HepG2 (cell line): ENCODE measurements around the gene HRG. TPM values are rescaled to one million over a fixed set of nuclear protein-coding genes. Genes with fewer than 3 reads are reported as not detected.
"Not testable (repeated sequence)": the region's sequence is repeated elsewhere in the genome, so short reads cannot be mapped to it uniquely, and the experiment has no call there.

Experiments used
- ATAC-seq: fragments of 200-7000 bp; cut with Tn5 transposase; 3 replicates; pipeline ENCODE4 v1.9.1; 2020; ENCODE audit warnings: mild to moderate bottlenecking, moderate library complexity
- BruUV-seq: library from RNA; stranded (reverse); fragments of 400-500 nt; replicated peaks from 2 replicates; lab custom pipeline; 2021; lab: Mats Ljungman, UMichigan
- CTCF ChIA-PET: fragments of 300-600 bp; formaldehyde crosslinking; extraction: SDS; loops from one replicate; lab custom pipeline; 2021; ENCODE audit warnings: low total read pairs, inconsistent platforms, low intra/inter-chr PET ratio; lab: Yijun Ruan, JAX
- POLR2A ChIA-PET: fragments of 350-600 bp; sonication (Branson Sonifier 250); formaldehyde crosslinking; loops from one replicate; lab custom pipeline; 2020; ENCODE audit warnings: antibody characterized with exemption, inconsistent platforms; lab: Yijun Ruan, JAX
- DNase-seq: peaks from one replicate; pipeline ENCODE4 v3.0.0-alpha.2; 2015; ENCODE audit warnings: low spot score
- FAIRE-seq: peaks from 3 replicates; lab custom pipeline; 2011; peaks lifted over from hg19 to GRCh38; lab: Jason Lieb, UNC
- H2AFZ ChIP-seq: one replicate; pipeline ENCODE4 v1.6.1; 2011; ENCODE audit warnings: low read length, inconsistent platforms
- H3K27ac ChIP-seq: fragments of 300-600 bp; 3 replicates; pipeline ENCODE4 v1.8.0; 2011; ENCODE audit warnings: mixed run types, mild to moderate bottlenecking, mixed read lengths, low read length, inconsistent platforms; ENCODE audit not compliant: insufficient read depth; ENCODE audit errors: extremely low read length
- H3K27me3 ChIP-seq, 2 experiments: fragments of 200-600 bp in 1 of 2; 2 replicates in 1 of 2; 3 replicates in 1 of 2; pipeline versions ENCODE4 v1.6.0 to v1.8.0; 2011; ENCODE audit warnings: low read length in 2 of 2, mild to moderate bottlenecking in 2 of 2, moderate library complexity in 2 of 2, inconsistent platforms in 1 of 2; ENCODE audit not compliant: insufficient read depth in 2 of 2, control insufficient read depth in 1 of 2
- H3K36me3 ChIP-seq, 2 experiments: fragments of 200-600 bp in 1 of 2; replicated peaks in 1 of 2; 2 replicates in 1 of 2; 3 replicates in 1 of 2; pipeline versions ENCODE4 v1.5.1 to v1.8.0; 2011; ENCODE audit warnings: low read length in 2 of 2, inconsistent platforms in 1 of 2; ENCODE audit not compliant: insufficient read depth in 2 of 2, control insufficient read depth in 1 of 2
- H3K4me1 ChIP-seq: 2 replicates; pipeline ENCODE4 v1.5.1; 2012; ENCODE audit warnings: low read length, inconsistent platforms; ENCODE audit not compliant: insufficient read depth
- H3K4me2 ChIP-seq: 2 replicates; pipeline ENCODE4 v1.6.0; 2011; ENCODE audit warnings: low read depth, low read length, inconsistent platforms
- H3K4me3 ChIP-seq, 3 experiments: fragments of 200-600 bp in 1 of 3; sonication (generic), shearing (Covaris generic) in 1 of 3; replicated peaks in 1 of 3; 2 replicates each; pipeline ENCODE4 v1.5.1; 2011 to 2016; ENCODE audit warnings: low read length in 3 of 3, inconsistent platforms in 2 of 3, low read depth in 2 of 3, mild to moderate bottlenecking in 2 of 3, control low read depth in 1 of 3, mixed read lengths in 1 of 3; ENCODE audit not compliant: insufficient read depth in 1 of 3
- H3K79me2 ChIP-seq: one replicate; pipeline ENCODE4 v1.6.1; 2011; ENCODE audit warnings: low read length, inconsistent platforms; ENCODE audit not compliant: insufficient read depth
- H3K9ac ChIP-seq: 2 replicates; pipeline ENCODE4 v1.6.0; 2011; ENCODE audit warnings: mild to moderate bottlenecking, low read depth, low read length, inconsistent platforms; ENCODE audit not compliant: insufficient read depth
- H3K9me3 ChIP-seq: 2 replicates; pipeline ENCODE4 v1.5.1; 2012; ENCODE audit warnings: mild to moderate bottlenecking, low read length
- H4K20me1 ChIP-seq: 2 replicates; pipeline ENCODE4 v1.6.0; 2011; ENCODE audit warnings: inconsistent platforms, mild to moderate bottlenecking, low read length, moderate library complexity; ENCODE audit not compliant: insufficient read depth
- BORCS8-MEF2B ChIP-seq: sonication (generic); formaldehyde crosslinking; IDR thresholded peaks from 2 replicates; pipeline ENCODE4 v1.8.0; 2022; ENCODE audit warnings: mild to moderate bottlenecking, missing genetic modification reagents
- CEBPB ChIP-seq: IDR thresholded peaks from 2 replicates; pipeline ENCODE4 v1.6.1; 2011; ENCODE audit warnings: low read depth, low read length, improper control_type of control experiment, borderline replicate concordance
- ELF3 ChIP-seq: IDR thresholded peaks from 2 replicates; pipeline ENCODE4 v1.6.1; 2016; ENCODE audit warnings: missing genetic modification reagents, missing compliant biosample characterization
- KAT2B ChIP-seq: fragments of 150-350 bp; IDR thresholded peaks from 2 replicates; pipeline ENCODE4 v1.6.1; 2014; ENCODE audit warnings: low read depth, low read length, borderline replicate concordance
- NR2F6 ChIP-seq, 2 experiments: IDR thresholded peaks; 2 replicates each; pipeline ENCODE4 v1.6.1; 2016; ENCODE audit warnings: antibody characterized with exemption in 1 of 2, mild to moderate bottlenecking in 1 of 2
- ZNF546 ChIP-seq: sonication (generic); formaldehyde crosslinking; conservative IDR thresholded peaks from 2 replicates; pipeline ENCODE4 v1.8.1; 2023; ENCODE audit warnings: mild to moderate bottlenecking, missing genetic modification reagents
- WGBS: methylation state at CpG from one replicate; pipeline ENCODE4 v1.1.6; 2017; ENCODE audit warnings: low lambda C conversion rate; 5-methylcytosine and 5-hydroxymethylcytosine counted together
- in situ Hi-C: cut with HindIII; loops from 2 replicates; pipeline ENCODE4 v1.10.0; 2017; ENCODE audit warnings: low pct_unique_long_range_greater_than_20kb; ENCODE audit not compliant: extremely low pct_ligation_motif_present
- intact Hi-C: fragments of 100-400 bp; cut with micrococcal nuclease; formaldehyde crosslinking; loops from one replicate; pipeline ENCODE4 v1.10.0; 2022; ENCODE audit not compliant: unreplicated experiment
- polyA plus RNA-seq, 8 experiments: library from polyadenylated mRNA; depleted of rRNA in 3 of 8; stranded (reverse) in 7 of 8; unstranded in 1 of 8; fragments of >200 nt; fragmentation: Illumina TruSeq in 4 of 8; extraction: Trizol in 4 of 8; gene quantifications; 2 replicates each; pipeline versions ENCODE4 v1.2.1 to v1.2.3, GENCODE V29; 2011 to 2016; ENCODE audit warnings: low read depth in 4 of 8, missing spikeins in 1 of 8, mixed read lengths in 1 of 8; ENCODE audit not compliant: insufficient read depth in 1 of 8
- total RNA-seq, 5 experiments: library from RNA; depleted of rRNA; stranded (reverse); fragments of >200 nt; fragmentation: Illumina TruSeq; extraction: Trizol; gene quantifications; 2 replicates each; pipeline ENCODE4 v1.2.3, GENCODE V29; 2016; ENCODE audit warnings: low read depth in 1 of 5
- TF ChIP-seq, protein P1 (sequence below): sonication (generic); formaldehyde crosslinking; IDR thresholded peaks from 2 replicates; pipeline ENCODE4 v1.8.0; 2022; ENCODE audit warnings: missing genetic modification reagents, mild to moderate bottlenecking, moderate library complexity, borderline replicate concordance
- TF ChIP-seq, protein P2 (sequence below): sonication (generic); formaldehyde crosslinking; IDR thresholded peaks from 2 replicates; pipeline ENCODE4 v1.4.0; 2020; ENCODE audit warnings: missing genetic modification reagents
- TF ChIP-seq, protein P3 (sequence below): sonication (generic); formaldehyde crosslinking; IDR thresholded peaks from 2 replicates; pipeline ENCODE4 v1.5.0; 2020; ENCODE audit warnings: mild to moderate bottlenecking, missing genetic modification reagents, borderline replicate concordance
- TF ChIP-seq, protein P4 (sequence below): sonication (generic); formaldehyde crosslinking; conservative IDR thresholded peaks from 2 replicates; pipeline ENCODE4 v1.4.0; 2020; ENCODE audit warnings: missing genetic modification reagents

Gene HRG
- total and polyA plus RNA-seq, 2 of the 13 experiments (the other 11 are each of a cell fraction or from before 2014, with no cell fraction given): 0.09 to 0.11 TPM

DNA sequence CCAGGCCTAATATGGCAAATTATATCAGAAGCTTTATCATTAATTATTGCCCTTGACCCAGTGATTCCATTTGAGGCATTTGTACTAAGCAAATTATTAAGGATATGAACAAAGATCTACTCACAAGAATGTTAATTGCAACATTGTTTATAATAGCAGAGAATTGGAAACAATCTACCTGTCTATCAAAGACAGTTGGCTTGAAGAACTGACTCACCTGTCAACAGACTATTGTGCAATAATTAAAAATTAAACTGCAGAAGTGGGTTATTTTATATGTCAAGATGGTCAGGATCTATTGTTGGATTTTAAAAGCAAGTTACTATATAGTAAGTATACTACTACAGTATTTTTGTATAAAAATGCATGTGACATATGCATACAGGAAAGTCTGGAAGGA, 32.3 kb upstream of the HRG start:
- Histone ChIP-seq H3K4me1 (peaks cover 58% of the 10 kb centered on the region), H3K4me2 (no peak overlapping the region), H3K36me3 (no peaks in the 10 kb centered on the region), H4K20me1 (no peaks in the 10 kb centered on the region), H3K79me2 (no peaks in the 10 kb centered on the region), H3K4me3 (no peak overlapping the region), H3K27ac (no peak overlapping the region)
- no peak for DNase-seq
- POLR2A ChIA-PET: interaction anchor here (1.0 to 1.5 kb wide), 5 partner anchors 8 to 44 kb away, joined by 4 to 12 read pairs (median 5); no protein-coding TSS in a partner anchor
- in situ Hi-C loops: no loop called here
- intact Hi-C loops: no loop called here
- TF ChIP-seq CEBPB (peak; percentile 83), ZNF546 (CRISPR knock-in tag) (no peak)
- TF ChIP-seq, all 625 proteins: peak for 1
- H3K9ac ChIP-seq: no peak overlapping the region
- H3K27me3 ChIP-seq: no peaks in the 10 kb centered on the region
- CTCF ChIA-PET: interaction anchor here (1.7 kb wide), 1 partner anchor 120 kb away, joined by 5 read pairs; no protein-coding TSS in a partner anchor
- FAIRE-seq: no peak
- no peak for ATAC-seq
- no peak overlapping the region for H2AFZ ChIP-seq
- no peaks in the 10 kb centered on the region for H3K9me3 ChIP-seq
- BruUV-seq: no TSS peak

DNA sequence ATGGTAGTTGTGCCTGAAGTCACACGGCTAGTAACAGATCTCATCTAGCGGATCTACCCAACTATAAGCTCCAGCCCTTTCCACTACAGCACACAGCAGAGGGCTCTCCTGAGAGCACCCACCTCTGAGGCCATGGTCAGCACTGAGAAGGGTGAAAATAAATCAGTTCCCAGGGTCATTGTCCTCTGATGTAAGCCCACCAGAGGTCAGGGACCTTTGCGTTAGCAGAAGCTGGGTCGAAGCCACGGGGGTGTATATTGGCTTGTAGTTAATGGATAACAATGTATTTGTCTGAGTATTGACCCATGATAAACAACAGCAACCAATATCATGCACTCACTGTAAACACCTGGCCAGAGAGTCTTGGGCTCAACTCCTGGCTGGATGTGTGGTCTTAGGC, 31.6 kb upstream of the HRG start:
- CTCF ChIA-PET: interaction anchor here (1.7 kb wide), 1 partner anchor 119 kb away, joined by 5 read pairs; no protein-coding TSS in a partner anchor
- ATAC-seq (peak; percentile 83), DNase-seq (peak; percentile 76), FAIRE-seq (peak; percentile 92)
- in situ Hi-C loops, H3K79me2 ChIP-seq, intact Hi-C loops, H4K20me1 ChIP-seq, H3K27ac ChIP-seq, H3K27me3 ChIP-seq, H3K4me3 ChIP-seq, H3K36me3 ChIP-seq, H3K9ac ChIP-seq, BruUV-seq, H3K9me3 ChIP-seq, H2AFZ ChIP-seq: not testable (repeated sequence)
- Histone ChIP-seq H3K4me1 (peaks cover 56% of the 10 kb centered on the region), H3K4me2 (peak overlapping the region; percentile 18; the same call in 1 of the 2 replicates)
- POLR2A ChIA-PET: interaction anchor here (0.8 to 1.5 kb wide), 12 partner anchors 9 to 149 kb away, joined by 3 to 12 read pairs (median 4); partner anchors contain the start of gene EIF4A2
- 15% methylated on average over 5 of the region's 5 CpGs for WGBS
- TF ChIP-seq, protein P1, sequence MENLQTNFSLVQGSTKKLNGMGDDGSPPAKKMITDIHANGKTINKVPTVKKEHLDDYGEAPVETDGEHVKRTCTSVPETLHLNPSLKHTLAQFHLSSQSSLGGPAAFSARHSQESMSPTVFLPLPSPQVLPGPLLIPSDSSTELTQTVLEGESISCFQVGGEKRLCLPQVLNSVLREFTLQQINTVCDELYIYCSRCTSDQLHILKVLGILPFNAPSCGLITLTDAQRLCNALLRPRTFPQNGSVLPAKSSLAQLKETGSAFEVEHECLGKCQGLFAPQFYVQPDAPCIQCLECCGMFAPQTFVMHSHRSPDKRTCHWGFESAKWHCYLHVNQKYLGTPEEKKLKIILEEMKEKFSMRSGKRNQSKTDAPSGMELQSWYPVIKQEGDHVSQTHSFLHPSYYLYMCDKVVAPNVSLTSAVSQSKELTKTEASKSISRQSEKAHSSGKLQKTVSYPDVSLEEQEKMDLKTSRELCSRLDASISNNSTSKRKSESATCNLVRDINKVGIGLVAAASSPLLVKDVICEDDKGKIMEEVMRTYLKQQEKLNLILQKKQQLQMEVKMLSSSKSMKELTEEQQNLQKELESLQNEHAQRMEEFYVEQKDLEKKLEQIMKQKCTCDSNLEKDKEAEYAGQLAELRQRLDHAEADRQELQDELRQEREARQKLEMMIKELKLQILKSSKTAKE (CRISPR knock-in tag): peak; percentile 73
- TF ChIP-seq, protein P2, sequence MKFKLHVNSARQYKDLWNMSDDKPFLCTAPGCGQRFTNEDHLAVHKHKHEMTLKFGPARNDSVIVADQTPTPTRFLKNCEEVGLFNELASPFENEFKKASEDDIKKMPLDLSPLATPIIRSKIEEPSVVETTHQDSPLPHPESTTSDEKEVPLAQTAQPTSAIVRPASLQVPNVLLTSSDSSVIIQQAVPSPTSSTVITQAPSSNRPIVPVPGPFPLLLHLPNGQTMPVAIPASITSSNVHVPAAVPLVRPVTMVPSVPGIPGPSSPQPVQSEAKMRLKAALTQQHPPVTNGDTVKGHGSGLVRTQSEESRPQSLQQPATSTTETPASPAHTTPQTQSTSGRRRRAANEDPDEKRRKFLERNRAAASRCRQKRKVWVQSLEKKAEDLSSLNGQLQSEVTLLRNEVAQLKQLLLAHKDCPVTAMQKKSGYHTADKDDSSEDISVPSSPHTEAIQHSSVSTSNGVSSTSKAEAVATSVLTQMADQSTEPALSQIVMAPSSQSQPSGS (CRISPR knock-in tag): peak; percentile 68; the same call in 1 of the 2 replicates
- TF ChIP-seq KAT2B (peak; percentile 65; the same call in 1 of the 2 replicates), ELF3 (CRISPR knock-in tag) (0 out of 2 replicates have a peak, but pooled peaks have one; percentile 28), BORCS8-MEF2B (CRISPR knock-in tag) (peak; percentile 63; the same call in 1 of the 2 replicates), NR2F6 (IDR thresholded peaks at IDR 0.05) (peak; percentile 98), NR2F6 (CRISPR knock-in tag; IDR thresholded peaks at IDR 0.05) (peak; percentile 99)
- TF ChIP-seq, protein P3, sequence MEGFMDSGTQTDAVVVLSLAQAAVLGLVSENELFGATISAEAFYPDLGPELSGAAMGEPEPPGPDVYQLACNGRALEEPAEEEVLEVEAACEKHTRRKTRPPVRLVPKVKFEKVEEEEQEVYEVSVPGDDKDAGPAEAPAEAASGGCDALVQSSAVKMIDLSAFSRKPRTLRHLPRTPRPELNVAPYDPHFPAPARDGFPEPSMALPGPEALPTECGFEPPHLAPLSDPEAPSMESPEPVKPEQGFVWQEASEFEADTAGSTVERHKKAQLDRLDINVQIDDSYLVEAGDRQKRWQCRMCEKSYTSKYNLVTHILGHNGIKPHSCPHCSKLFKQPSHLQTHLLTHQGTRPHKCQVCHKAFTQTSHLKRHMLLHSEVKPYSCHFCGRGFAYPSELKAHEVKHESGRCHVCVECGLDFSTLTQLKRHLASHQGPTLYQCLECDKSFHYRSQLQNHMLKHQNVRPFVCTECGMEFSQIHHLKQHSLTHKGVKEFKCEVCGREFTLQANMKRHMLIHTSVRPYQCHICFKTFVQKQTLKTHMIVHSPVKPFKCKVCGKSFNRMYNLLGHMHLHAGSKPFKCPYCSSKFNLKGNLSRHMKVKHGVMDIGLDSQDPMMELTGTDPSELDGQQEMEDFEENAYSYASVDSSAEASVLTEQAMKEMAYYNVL (CRISPR knock-in tag): peak; percentile 59; the same call in 1 of the 2 replicates
- TF ChIP-seq, protein P4, sequence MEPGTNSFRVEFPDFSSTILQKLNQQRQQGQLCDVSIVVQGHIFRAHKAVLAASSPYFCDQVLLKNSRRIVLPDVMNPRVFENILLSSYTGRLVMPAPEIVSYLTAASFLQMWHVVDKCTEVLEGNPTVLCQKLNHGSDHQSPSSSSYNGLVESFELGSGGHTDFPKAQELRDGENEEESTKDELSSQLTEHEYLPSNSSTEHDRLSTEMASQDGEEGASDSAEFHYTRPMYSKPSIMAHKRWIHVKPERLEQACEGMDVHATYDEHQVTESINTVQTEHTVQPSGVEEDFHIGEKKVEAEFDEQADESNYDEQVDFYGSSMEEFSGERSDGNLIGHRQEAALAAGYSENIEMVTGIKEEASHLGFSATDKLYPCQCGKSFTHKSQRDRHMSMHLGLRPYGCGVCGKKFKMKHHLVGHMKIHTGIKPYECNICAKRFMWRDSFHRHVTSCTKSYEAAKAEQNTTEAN (CRISPR knock-in tag): 0 out of 2 replicates have a peak, but pooled peaks have one; percentile 35
